DMS79 (cell line): Measurements from ENCODE around the gene MRTFA.

Experiments
- DNase-seq: peaks from one replicate; lab custom pipeline; 2025; lab: John Stamatoyannopoulos, UW

MRTFA gene

DNA sequence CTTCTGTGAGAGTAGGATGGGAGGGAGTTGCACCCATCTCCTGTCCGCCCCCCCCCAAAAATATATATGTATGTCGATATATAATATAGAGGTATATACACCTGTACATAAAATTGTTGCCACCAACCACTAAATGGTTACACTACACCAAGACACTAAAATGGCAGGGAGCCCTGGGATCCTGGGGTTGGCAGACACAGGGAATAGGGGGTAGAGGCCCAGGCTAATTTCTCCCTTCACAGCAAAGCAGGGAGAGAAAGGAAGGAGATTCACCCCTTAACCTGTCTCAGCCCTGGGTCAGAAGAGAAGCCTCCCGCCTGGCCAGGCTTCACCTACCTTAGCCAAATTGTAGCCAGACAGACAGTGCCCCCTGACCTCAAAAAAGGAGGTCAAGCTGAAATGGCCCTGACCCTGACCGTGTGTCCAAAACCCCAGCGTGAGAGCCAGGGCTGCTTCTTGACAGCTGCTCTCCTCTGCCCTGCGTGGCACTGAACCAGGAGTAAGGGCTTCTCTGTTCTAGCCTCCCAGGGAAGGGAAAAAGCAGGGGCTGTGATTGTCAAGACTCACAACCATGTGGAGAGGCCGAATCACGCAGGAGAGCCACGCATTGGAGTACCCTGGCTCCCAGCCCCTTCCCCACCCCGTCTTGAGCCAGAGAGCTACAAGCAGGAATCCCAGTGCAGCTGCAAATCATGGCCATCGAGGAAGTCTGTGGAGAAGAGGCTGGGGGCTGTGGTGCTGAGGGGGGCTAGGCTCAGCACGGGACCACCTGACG is 225.6 kb downstream of the MRTFA start:
- DNase-seq, result no peak

- no peak for DNase-seq
Observed at GRCh38 chr22:40410272-40410671, 226.2 kb downstream of the MRTFA start.

DNA sequence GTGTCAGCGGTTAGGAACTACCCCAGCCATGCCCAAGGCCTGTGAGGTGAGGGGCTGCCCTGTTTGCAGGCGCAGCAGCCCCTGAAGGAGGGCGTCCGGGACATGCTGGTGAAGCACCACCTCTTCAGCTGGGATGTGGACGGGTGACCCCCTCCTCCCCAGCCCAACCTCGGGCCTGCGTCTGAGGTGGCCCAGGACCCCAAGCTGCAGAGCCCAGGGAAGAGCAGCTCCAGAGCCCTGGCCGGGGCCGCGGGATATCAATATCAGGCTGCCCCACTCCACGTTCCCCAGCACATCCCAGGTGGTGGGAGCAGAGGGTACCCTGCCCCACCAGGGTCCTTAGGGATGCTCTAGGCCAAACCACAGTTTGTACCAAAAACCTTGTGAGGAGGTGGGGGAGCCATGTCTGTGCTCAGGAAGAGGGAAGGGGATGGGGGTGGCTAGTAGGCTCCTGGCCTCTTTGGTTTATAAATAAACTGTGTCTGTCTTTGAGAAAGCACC is 226.9 kb downstream of the MRTFA start:
- no peak for DNase-seq

GRCh38 chr22:40408718-40409612 is 227.6 kb downstream of the MRTFA start:
- no peak for DNase-seq

DNA sequence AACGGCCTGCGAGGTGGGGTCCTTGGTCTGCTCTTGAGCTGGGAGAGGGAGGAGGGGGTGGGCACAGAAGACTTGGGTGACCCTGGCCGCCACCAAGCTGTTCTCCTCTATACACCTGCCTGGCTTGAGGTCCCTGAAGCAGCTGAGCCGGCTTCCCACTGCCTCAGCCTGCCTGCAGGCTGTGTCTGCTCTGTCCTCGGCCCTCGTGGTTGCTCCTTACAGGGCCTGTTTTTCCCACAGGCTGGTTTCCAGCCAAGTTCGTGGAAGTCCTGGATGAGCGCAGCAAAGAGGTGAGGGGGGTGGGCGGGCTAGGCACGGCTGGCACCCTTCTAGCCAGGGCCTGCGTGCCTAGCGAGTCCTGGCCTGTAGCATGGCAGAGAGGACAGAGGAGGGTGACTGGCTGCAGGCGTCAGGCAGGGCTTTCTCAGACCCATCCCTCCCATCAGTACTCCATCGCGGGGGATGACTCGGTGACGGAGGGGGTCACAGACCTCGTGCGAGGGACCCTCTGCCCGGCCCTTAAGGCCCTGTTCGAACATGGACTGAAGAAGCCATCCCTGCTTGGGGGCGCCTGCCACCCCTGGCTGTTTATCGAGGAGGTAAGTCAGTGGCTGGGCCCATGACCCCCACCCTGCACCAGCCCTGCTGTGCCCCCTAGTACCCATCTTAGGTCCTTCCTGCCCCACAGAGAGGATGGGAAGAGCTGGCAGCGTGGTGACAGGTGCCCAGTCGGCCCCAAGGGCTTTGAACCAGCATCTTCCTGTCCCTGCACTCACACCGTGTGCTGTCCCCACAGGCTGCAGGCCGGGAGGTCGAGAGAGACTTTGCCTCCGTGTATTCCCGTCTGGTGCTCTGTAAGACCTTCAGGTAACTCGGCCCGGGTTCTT is 228.4 kb downstream of the MRTFA start:
- DNase-seq, result no peak

DNA sequence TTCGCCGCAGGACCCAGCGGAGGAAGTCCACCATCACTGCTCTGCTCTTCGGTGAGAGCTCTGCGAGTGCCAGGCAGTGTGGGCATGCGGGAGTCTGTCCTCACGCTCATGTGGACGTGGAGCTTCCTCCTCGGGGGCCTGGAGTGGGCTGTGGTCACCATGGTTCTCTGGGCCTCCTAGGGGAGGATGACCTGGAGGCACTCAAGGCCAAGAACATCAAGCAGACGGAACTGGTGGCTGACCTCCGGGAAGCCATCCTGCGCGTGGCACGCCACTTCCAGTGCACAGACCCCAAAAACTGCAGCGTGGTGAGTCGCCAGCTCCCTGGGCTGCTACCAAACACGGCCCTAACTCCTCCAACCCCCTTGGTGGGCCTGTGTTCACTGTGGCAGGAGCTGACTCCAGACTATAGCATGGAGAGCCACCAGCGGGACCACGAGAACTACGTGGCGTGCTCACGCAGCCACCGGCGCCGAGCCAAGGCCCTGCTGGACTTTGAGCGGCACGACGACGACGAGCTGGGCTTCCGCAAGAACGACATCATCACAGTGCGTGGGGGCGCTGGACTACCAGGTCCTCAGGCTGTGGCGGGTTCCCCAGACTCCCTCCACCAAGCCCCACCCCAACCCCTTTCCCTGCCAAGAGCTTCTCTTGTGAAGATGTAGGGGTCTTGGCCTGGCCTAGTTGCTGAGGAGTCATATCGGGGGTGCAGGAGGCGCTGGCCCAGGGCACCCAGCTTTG is 229.3 kb downstream of the MRTFA start:
- DNase-seq, result no peak

DNA sequence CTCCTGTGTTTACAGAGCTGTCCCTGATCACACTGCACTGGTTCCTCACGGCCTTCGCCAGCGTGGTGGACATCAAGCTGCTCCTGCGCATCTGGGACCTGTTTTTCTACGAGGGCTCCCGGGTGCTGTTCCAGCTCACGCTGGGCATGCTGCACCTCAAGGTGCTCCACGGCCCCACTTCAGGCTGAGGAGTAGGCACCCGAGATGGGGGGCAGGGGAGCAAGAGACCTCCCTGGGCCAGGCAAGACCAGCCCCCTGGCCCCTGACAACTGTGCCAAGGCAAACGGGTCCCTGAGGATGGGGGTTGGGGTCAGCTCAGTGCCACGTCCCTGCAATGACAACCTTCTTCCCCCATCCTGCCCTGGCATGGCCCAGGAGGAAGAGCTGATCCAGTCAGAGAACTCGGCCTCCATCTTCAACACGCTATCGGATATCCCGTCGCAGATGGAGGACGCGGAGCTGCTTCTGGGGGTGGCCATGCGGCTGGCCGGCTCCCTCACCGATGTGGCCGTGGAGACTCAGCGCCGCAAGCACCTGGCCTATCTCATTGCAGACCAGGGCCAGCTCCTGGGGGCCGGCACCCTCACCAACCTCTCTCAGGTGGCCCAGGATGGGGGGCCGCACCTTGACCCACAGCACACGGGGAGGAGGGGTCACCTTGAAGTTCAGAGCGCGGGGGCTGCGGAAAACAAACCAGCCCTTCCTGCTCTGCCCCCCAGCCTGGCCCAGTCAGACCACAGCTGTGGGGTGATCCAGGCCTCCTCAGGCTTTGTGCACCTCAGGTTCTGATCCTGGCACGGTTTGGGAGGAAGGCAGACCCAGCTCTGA is 230.2 kb downstream of the MRTFA start:
- DNase-seq, result no peak

GRCh38 chr22:40405178-40406062 is 231.1 kb downstream of the MRTFA start:
- no peak for DNase-seq

- DNase-seq, result no peak
Observed at GRCh38 chr22:40404251-40405177, 232.0 kb downstream of the MRTFA start.

DNA sequence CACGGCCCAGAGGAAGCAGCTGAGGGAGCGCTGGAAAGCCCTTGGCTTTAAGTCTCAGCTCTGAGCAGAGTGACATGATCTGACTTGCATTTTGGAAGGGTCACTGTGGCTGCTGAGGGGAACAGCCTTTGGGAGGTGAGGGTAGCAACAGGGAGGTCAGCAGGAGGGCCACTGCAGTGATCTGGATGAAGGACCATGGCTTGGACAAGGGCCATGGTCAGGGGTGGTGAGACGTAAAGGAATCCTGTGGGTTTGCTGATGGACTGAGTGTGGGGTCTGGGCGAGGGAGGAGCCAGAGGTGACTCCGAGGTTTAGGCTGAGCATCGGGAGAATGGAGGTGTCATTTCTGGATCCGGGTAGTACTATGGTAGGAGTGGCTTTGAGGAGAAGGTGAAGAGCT is 232.9 kb downstream of the MRTFA start:
- no peak for DNase-seq

GRCh38 chr22:40403141-40403540 is 233.4 kb downstream of the MRTFA start:
- no peak for DNase-seq

DNA sequence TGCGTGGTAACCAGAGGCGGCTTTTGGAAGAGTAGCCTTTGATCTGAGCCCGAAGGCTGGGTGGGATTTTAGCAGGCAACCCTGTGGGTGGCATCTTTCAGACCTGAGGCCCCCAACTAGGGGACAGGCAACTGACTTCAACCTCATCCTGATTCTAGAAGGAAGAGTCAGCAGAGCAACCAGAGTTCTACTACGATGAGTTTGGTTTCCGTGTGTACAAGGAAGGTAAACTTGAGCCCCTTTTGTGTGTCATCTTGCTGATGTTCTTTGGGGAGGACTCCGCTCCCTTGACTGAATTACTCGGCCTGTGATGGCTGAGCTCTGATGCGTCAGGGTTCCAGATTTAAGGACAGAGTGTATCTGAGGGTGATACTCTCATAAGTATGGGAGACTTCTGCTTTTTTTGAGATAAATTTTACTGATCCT is 234.5 kb downstream of the MRTFA start:
- DNase-seq, result no peak

GRCh38 chr22:40401532-40401931 is 235.0 kb downstream of the MRTFA start:
- no peak for DNase-seq

DNA sequence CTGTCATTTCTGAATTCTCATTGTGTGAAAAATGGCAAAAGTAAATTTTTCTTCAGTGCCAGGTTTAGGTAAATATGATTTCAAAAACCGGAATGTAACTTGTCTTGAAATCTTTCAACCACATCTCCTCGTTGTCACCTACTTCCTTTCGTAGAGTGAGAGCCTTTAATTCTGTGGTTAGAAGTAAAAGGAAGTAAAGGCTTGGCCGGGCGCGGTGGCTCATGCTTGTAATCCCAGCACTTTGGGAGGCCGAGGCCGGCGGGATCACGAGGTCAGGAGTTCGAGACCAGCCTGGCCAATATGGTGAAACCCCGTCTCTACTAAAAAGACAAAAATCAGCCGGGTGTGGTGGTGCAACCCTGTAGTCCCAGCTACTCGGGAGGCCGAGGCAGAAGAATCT is 236.4 kb downstream of the MRTFA start:
- DNase-seq, result no peak

- DNase-seq, result no peak
Observed at GRCh38 chr22:40399621-40400020, 236.9 kb downstream of the MRTFA start.

- DNase-seq, result no peak
Observed at GRCh38 chr22:40397396-40397795, 239.1 kb downstream of the MRTFA start.

- DNase-seq, result peak; percentile 46
Observed at GRCh38 chr22:40396882-40397281, 239.6 kb downstream of the MRTFA start.

DNA sequence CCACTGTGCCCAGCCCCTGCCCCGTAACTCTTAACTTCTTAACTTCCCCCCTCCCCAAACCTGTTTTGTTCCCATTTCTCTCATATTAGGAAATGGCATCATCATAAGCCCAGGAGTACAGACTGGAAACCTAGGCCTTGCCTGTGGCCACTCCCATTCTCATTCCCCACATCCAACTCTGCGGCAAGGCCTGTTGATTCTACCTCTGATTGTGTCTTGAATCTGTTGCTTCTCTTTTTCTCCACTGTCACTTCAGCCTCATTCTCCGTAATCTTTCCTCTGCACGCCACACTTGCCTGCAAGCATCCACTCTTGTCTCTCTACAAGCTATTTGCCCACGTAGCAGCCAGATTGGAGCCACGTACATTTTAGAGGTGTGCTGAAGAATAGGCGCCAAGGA is 240.9 kb downstream of the MRTFA start:
- DNase-seq, result no peak
